Hematopoietic multipotent progenitor cell treated with erythropoietin and hydrocortisone succinate and interleukin-3 and kit ligand, for 17 days (in vitro differentiated cells): Measurements from ENCODE around the gene RNF141.

Source experiments
- DNase-seq: peaks from one replicate; pipeline ENCODE4 v3.0.0-alpha.2; 2015; ENCODE audit warnings: low spot score

Gene RNF141

DNA sequence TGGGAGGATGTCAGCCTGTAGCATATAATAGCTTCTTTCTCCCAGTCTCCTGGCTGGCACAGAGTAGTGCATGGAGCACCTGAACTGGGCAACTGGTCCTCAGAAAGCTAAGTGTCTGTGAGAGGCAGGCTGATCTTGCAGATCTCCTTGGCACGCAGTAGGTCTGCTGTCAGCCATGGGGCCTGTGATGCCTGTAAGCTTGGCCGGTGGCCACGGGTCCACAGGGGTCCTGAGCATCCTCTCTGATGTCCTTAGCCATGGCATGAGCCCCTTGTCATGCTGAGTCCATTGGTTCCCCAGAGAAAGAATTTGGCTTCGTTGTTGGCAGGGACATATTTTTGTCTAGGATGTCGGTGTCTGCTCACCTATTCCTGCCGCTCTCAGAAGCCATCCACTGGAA lies 61.0 kb downstream of the RNF141 start:
- DNase-seq: no peak

DNA sequence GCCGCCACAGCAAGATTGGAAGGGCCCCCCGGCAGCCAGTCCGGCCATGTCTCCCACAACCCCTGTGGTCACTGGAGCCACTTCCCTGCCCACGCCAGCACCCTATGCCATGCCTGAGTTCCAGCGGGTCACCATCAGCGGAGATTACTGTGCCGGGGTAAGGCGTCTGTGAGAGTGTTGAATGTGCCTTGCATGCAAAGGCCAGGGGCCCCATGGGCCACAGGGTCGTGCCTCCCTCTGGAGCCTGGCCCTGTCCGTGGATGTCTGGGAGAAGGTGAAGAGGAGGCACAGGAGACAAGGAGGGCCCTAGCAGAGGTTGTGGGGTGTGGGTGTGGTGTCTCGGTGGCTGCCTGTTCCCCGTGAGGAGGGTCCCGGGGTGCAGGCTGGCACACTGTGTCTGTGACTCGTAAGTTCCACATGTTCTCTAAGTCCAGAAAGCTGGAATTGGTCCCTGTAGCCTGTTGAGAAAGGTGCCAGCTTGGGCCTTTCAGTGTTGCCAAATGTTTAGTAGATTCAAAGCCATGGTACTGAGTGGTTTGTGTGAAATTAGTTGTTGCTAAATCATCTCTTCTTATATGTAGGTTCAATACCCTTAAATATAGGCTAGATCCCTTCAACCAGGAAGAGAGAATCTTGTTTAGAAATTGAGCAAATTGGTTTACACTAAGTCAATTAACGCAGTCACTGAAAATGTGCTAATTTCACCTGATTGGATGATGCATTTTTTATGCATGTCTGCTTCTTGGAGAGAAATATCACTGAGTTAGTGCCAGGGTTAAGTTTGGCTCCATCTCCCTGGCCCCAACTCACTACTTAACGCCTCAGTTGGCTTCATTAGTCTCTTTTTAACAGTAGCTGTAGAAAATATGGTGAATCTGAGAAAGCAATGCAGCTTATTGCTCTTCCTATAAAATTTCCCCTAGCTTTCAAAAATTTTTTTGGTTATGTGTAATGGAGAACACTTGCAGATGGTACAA lies 62.1 kb downstream of the RNF141 start:
- DNase-seq: no peak

GRCh38 chr11:10478066-10478465 lies 62.9 kb downstream of the RNF141 start:
- no peak for DNase-seq

DNA sequence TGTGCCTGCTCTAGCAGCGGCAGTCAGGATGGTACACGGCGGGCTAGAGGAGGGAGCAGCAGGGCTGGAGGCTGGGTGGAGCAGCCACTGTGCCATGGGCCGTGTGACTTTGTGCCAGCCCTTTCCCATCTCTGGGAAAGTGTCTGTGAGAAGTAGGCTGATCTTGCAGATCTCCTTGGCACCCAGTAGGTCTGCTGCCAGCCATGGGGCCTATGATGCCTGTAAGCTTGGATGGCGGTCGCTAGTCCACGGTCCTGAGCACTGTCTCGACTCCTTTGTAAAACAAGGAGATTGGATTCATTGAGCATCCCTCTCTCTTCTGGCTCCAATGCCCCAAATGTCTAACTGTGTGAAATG lies 63.3 kb downstream of the RNF141 start:
- no peak for DNase-seq

GRCh38 chr11:10476927-10477689 lies 63.9 kb downstream of the RNF141 start:
- no peak for DNase-seq

- no peak for DNase-seq
Observed at GRCh38 chr11:10476342-10476741, 64.6 kb downstream of the RNF141 start.

- DNase-seq: no peak
Observed at GRCh38 chr11:10474551-10474950, 66.4 kb downstream of the RNF141 start.

DNA sequence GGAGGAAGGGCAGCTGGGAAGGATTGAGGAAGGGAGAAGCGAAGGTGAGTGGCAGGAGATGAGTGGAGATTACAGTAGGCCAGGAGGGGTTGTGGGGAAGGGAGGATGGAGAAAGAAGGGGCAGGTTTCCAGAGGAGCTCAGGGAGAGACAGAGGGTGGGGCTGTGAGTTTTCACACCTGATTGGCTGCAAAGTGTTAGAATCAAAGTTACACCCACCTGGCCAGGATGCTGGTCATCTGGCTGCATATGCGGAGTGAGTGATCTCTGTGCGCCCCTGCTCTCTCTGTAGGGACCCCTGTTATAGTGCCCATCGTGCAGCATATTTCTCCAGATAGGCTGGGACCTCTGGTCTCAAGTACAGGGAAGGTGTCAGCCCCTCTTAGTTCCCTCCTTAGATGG lies 67.6 kb downstream of the RNF141 start:
- DNase-seq: no peak

- DNase-seq: no peak
Observed at GRCh38 chr11:10462746-10463300, 78.2 kb downstream of the RNF141 start.
